Myocyte (in vitro differentiated cells): ENCODE results near the gene GATA2. TPM values are rescaled to one million over a fixed set of nuclear protein-coding genes. Genes with fewer than 3 reads are reported as not detected.

Source experiments
- DNase-seq: peaks from one replicate; pipeline ENCODE4 v3.0.0-alpha.2; 2012; ENCODE audit warnings: low read depth
- total RNA-seq: library from RNA; depleted of rRNA; stranded (reverse); fragments of >200 nt; gene quantifications from 2 replicates; pipeline ENCODE4 v1.2.3, GENCODE V29; 2014

The GATA2 gene
- total RNA-seq, 1 donor from 2014 or later = not detected

- DNase-seq = no peak
These were observed 9.7 kb upstream of the GATA2 start for GRCh38 chr3:128502712-128503111.

- no peak for DNase-seq
These were observed 8.4 kb upstream of the GATA2 start for GRCh38 chr3:128501431-128501830.

GRCh38 chr3:128500556-128500955, 7.6 kb upstream of the GATA2 start:
- DNase-seq = no peak

- DNase-seq = no peak
These were observed 6.8 kb upstream of the GATA2 start for GRCh38 chr3:128499724-128500275.

GRCh38 chr3:128498901-128499530, 6.0 kb upstream of the GATA2 start:
- DNase-seq = no peak

GRCh38 chr3:128498127-128498626, 5.2 kb upstream of the GATA2 start:
- no peak for DNase-seq

GRCh38 chr3:128497305-128498126, 4.5 kb upstream of the GATA2 start:
- peak; percentile 42 for DNase-seq

- no peak for DNase-seq
These were observed 3.8 kb upstream of the GATA2 start for GRCh38 chr3:128496602-128497304.

- DNase-seq = no peak
These were observed 3.1 kb upstream of the GATA2 start for GRCh38 chr3:128496019-128496601.

GRCh38 chr3:128495435-128495970, 2.5 kb upstream of the GATA2 start:
- no peak for DNase-seq

- no peak for DNase-seq
These were observed 1.3 kb upstream of the GATA2 start for GRCh38 chr3:128494367-128494650.

GRCh38 chr3:128493570-128494366, 767 bp upstream of the GATA2 start:
- DNase-seq = no peak

- DNase-seq = no peak
These were observed 895 bp downstream of the GATA2 start for GRCh38 chr3:128491941-128492670.

GRCh38 chr3:128491691-128491940, 1.4 kb downstream of the GATA2 start:
- DNase-seq = no peak

- DNase-seq = no peak
These were observed 1.9 kb downstream of the GATA2 start for GRCh38 chr3:128490915-128491690.

- DNase-seq = no peak
These were observed 2.4 kb downstream of the GATA2 start for GRCh38 chr3:128490650-128490914.

GRCh38 chr3:128489927-128490649, 2.9 kb downstream of the GATA2 start:
- peak; percentile 24 for DNase-seq

GRCh38 chr3:128489674-128489926, 3.4 kb downstream of the GATA2 start:
- DNase-seq = no peak
